Stimulated activated CD8-positive, alpha-beta memory T cell treated with anti-CD3 and anti-CD28 coated beads, Interleukin-15, amount 100 ng/mL, for 4 hours (primary cell): ENCODE results near the gene SCN4A.
"Not testable (repeated sequence)": the region's sequence is repeated elsewhere in the genome, so short reads cannot be mapped to it uniquely, and the experiment has no call there.

ENCODE experiments used
- DNase-seq, 2 donors: peaks; one replicate each; pipeline ENCODE4 v3.0.0-alpha.2; 2020; ENCODE audit warnings: low read depth in 2 of 2

The SCN4A gene

GRCh38 chr17:63916566-63917185 is 56.0 kb downstream of the SCN4A start:
- DNase-seq, result no peak

- DNase-seq, result not testable (repeated sequence)
Measured at GRCh38 chr17:63915753-63916152, 57.0 kb downstream of the SCN4A start.

DNA sequence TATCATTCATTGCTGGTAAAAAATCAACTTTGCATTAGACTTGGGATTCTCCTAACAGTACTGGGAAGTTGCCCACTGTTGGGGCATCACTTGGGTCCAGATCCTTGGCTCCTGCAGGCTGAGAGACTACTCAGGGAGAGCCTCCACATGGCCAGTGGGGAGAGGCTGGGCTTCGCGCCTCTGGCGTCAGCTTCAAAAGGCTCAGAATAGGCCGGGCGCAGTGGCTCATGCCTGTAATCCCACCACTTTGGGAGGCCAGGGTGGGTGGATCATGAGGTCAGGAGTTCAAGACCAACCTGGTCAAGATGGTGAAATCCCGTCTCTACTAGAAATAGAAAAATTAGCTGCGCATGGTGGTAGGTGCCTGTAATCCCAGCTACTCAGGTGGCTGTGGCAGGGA is 58.2 kb downstream of the SCN4A start:
- no peak for DNase-seq

DNA sequence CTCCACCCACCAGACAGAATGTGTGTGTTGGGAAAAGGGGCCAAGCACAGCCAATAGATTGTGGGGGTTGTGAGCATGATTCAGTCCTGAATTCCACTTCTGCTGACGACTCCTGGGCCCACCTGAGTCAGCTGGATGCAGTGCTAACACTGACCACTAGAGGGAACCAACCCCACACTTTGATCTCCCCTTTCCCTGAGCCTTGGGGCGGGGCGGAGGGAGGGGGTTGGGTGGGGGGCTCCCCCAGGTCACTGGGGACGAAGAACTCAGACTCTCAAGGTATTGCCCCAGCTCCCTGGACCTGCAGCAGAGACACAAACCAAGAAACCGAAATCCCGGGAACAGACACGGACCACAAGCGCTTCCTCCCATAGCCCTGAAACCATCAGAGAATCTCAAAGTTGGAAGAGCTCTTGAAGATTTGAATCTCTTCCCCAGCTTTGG is 61.0 kb downstream of the SCN4A start:
- peak in 1 of 2 donors; percentile 44 for DNase-seq

GRCh38 chr17:63911041-63911635 is 61.6 kb downstream of the SCN4A start, which contains the start of gene CSHL1:
Gene CSHL1, minus strand, starts transcription at chr17:63911258. Its CDS starts 62 bp downstream, at chr17:63911196.
- DNase-seq, result no peak

DNA sequence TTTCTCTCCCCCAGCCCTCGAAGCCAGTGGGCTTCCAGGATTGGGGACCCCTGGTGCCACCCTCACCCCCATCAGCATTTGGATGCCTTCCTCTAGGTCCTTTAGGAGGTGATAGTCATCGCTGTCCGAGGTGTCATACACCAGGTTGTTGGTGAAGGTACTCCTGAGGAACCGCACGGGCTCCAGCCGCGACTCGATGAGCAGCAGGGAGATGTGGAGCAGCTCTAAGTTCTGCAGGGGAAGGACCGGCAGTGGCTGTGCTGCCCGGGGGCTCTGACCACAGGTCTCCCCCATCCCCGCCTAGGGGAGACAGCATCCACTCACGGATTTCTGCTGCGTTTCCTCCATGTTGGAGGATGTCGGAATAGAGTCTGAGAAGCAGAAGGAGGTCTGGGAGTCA is 62.6 kb downstream of the SCN4A start:
- no peak for DNase-seq

GRCh38 chr17:63909586-63909985 is 63.1 kb downstream of the SCN4A start:
- DNase-seq, result not testable (repeated sequence)

GRCh38 chr17:63907161-63907778 is 65.4 kb downstream of the SCN4A start:
- not testable (repeated sequence) for DNase-seq

GRCh38 chr17:63904796-63905195 is 67.9 kb downstream of the SCN4A start:
- not testable (repeated sequence) for DNase-seq

DNA sequence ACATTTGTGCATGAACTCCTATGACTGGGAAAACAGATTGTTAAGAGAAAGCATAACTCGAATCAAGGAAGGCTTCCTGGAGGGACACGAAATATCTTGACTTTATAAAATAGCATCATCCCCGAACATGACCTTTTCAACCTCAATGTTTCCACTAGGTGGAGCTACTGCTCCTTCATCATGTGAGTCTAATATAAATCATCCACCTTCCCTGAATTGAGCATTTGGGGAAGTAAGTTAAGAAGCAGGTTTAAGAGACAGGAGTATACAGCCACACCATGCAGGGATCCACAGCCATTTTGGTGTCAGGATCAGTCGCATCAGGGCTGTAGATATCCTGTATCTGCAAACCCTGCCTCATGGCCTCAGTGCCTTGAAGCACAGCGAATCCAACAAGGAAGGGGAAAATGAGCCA is 68.9 kb downstream of the SCN4A start:
- DNase-seq, result not testable (repeated sequence)

- not testable (repeated sequence) for DNase-seq
Measured at GRCh38 chr17:63901971-63902370, 70.7 kb downstream of the SCN4A start.

DNA sequence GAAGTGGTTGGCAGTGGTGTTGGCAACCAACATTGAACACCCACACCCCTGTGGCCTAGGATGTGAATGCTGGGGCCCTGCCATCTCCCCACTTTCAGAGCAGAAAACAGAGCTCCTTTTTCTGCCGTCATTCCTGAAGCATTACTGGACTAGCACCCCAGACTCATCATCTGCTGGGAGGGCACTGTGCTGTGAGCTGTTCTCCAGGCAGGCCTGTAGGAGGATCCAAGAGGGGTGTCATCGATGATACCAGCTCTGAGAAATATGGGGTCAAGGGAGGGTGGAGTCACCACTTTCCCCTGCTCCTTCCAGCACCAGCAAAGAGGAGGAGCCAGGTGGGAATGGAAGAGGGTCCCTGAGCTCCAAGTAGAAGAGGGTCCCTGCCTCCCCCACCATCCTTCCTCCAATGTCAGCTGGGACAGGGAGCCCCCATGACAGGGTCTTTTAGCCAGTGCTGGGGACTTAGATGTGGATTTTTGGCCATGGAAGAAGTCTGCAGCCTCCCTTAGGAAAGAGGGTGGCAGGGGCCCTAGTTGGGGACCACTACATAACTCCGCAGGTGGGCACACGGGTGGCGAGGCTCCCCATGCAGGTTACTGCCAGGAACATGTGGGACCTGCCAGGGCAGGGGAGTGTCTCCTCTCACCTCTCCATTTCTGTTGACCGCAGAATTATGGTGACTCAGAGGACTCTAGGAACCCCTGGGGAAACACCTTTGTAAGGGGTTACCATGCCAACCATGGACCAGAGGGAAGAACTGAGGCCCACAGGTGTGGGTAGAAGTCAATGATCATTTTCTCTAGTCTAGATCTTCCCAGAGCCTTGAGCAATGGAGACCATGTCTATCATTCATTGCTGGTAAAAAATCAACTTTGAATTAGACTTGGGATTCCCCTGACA is 73.6 kb downstream of the SCN4A start:
- not testable (repeated sequence) for DNase-seq

GRCh38 chr17:63896524-63897354 is 76.0 kb downstream of the SCN4A start, which contains the start of gene CSH1:
Gene CSH1, minus strand, starts transcription at chr17:63896574. Its CDS starts 63 bp downstream, at chr17:63896511.
- not testable (repeated sequence) for DNase-seq

GRCh38 chr17:63894821-63895220 is 77.9 kb downstream of the SCN4A start:
- DNase-seq, result not testable (repeated sequence)

GRCh38 chr17:63894021-63894420 is 78.7 kb downstream of the SCN4A start:
- not testable (repeated sequence) for DNase-seq

DNA sequence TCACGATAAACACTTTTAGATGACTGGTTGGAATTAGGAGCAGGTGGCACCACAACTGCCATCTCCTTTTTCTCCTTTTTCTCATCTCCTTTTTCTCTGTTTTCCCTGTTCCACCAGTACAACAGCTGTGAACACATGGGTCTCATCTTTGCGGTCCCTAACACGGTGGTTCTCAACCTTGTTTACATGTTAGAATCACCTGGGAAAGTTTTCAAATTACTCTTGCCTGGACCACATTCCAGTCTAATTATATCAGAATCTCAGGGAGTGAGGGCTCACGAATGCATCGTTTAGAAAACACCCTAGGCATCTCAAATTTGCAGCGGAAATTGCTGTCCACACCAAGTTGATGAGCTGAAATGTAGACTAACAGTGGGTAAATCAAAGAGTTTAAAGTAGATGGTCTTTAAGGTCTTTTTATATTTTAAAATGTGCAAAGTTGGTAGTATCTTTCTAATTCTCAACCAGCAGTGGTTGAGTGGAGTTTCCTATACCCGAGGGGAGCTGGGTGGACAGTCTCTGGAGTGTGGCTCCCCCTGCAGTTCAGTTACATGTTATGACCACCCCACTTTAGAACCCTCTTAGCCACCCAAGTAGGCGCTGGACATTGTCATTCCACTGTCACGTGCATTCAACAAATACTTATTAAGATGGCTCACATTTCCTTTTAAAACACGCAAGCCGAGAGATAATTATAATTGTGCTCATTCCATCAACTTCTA is 80.2 kb downstream of the SCN4A start:
- not testable (repeated sequence) for DNase-seq

DNA sequence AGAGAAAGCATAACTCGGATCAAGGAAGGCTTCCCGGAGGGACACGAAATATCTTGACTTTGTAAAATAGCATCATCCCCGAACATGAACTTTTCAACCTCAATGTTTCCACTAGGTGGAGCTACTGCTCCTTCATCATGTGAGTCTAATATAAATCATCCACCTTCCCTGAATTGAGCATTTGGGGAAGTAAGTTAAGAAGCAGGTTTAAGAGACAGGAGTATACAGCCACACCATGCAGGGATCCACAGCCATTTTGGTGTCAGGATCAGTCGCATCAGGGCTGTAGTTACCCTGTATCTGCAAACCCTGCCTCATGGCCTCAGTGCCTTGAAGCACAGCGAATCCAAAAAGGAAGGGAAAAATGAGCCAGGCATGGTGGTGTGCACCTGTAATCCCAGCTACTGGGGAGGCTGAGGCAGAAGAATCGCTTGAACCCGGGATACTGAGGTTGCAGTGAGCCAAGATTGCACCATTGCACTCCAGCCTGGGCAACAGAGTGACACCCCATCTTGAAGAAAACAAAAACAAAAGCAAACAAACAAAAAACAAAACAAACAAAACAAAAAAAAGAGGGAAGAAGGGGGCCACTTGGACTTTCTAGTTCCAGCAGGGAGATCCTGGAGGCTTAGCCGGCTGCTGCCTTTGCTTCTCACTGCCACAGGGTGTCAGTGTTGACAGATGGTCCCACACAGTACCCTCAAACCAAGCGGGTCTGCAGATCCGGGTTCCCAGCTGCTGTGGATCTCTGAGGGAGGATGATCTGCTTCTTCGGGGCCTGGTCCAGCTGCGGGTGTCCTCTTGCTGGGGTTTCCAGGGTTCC is 83.5 kb downstream of the SCN4A start:
- DNase-seq, result not testable (repeated sequence)
